Fibroblast of peridontal ligament (primary cell): Measurements from ENCODE around the gene RAMACL.
A peak's percentile ranks its signal among the peaks of the same experiment; 100 is the strongest.

ENCODE experiments used
- DNase-seq: peaks from one replicate; pipeline ENCODE4 v3.0.0-alpha.2; 2010; ENCODE audit errors: extremely low read depth

Gene RAMACL

GRCh38 chr6:166578536-166579236 lies 7.8 kb downstream of the RAMACL start:
- DNase-seq, result no peak

- no peak for DNase-seq
Observed at GRCh38 chr6:166575205-166575604, 11.3 kb downstream of the RAMACL start.

- no peak for DNase-seq
Observed at GRCh38 chr6:166573511-166574216, 12.8 kb downstream of the RAMACL start.

DNA sequence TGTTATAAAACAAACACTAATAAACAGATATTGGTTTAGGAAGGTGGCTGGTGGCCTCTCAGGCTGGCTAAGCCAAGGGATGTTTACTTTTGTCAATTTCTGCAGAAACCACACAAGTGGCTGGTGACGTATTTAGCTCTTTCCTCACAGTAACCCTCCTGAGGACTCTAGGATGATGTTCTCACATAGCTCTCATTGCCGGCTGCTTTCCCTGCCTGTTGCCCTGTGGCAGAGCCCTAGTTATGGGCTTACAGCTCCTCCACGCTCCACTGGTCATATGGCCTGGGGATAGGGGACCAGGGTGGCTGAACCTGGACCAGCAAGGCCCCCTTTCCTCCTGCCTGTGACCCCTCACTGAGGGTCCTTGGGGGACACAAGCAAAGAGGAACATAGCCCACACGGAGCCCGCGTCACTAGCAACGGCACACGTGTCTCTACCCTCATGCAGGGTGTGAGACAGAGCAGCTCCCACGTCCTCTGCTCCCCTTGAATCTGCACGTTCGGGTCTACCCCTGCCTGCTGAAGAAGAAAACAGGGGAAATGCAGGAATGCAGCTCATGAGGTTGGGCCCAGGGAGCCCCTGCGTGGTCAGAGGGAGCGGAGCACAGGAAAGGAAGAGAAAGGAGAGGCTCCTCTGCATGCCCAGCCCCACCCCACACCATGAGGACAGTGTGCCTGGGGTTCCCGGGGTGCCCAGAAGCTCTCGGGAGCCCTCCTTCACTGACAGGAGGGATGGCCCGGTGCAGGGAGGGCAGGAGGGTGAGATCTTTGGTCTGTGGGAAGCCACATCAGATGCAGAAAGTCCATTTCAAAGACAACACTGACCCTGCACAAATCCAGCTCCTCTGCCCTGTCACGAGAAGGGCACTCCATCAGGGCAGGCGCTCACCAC lies 13.9 kb downstream of the RAMACL start:
- peak; percentile 98 for DNase-seq

- DNase-seq, result peak; percentile 71
Observed at GRCh38 chr6:166570929-166571713, 15.4 kb downstream of the RAMACL start.

DNA sequence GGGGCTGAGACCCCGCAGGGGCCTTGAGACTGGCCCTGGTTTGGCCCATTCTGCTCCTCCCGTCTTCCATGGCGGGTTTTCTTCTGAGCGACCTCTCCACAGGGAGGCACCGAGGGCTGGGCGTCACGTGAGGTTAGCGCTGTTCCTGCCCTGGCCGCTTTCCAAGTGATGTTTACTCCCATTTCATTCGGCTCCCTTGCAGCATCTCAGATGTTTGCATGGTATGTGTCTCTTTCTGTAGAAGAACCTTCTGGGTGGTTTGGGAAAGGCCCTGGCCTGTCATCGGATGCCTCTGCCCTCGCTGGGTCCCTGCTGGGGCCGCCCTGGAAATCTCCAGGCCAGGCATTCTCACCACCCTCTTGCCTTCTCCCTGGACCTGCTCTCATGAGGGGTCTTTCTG lies 17.3 kb downstream of the RAMACL start:
- no peak for DNase-seq

DNA sequence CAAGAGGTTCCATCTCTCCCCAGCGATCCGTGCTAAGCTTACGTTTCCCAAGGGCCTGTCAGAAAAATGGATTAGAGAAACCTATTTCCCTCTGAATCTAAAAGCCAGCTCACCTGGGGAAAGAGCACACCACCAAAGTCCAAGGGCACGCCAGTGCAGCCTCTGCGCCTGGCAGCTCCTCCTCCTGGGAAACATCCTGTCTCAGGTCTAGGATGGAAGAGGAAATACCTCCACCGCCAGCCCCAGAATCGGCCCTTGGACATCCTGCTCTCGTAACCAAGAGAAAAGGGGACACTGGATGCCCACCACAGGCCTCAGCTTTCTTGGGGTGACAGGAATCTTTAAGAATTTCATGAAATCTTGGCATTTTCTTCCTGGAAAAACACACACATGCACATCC lies 18.7 kb downstream of the RAMACL start:
- no peak for DNase-seq

- DNase-seq, result peak; percentile 93
Observed at GRCh38 chr6:166567107-166567506, 19.4 kb downstream of the RAMACL start.

DNA sequence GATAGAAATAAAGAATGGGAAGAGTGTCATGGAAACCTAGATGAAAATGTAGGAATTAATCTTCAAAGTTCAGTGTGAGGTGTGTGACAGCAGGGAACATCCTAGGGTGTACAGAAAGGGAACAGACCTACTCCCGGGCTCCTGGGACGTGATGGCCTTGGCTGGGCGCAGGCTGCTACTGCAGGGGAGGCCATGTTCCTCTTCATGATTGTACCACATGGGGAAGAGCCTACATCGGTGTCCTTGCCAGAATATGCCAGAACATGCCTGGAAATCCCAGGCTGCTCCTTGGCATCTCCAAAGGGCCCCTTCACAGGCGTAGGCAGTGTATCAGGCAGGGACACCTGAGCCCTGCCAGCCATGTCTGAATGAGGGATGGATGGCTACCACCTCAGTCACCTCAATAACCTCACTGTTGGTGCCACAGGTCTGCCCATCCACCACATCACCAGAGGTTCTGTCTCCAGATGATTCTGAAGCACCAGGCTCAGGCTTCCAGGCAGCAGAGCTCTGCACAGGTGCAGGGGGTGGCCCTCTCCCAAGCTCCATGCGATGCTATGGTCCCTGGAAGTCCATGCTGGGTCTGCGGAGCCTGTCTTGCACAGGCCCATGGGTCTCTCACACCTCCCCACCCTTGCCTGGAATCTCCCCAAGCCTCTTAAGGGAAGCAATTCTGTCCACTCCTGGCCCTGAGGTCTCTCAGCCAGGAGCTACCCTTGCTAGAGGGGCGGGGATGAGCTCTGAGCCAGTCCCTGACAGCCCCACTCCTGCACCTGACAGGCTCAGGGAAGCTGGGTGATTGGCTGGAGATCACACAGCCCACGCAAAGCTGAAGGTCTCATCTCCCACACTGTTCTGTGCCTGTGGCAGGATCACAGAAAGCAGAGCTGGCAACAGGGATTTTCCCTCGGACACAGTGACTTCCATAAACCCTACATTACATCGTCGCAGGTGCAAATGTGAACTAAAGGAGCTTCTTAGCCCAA lies 20.2 kb downstream of the RAMACL start:
- DNase-seq, result no peak

DNA sequence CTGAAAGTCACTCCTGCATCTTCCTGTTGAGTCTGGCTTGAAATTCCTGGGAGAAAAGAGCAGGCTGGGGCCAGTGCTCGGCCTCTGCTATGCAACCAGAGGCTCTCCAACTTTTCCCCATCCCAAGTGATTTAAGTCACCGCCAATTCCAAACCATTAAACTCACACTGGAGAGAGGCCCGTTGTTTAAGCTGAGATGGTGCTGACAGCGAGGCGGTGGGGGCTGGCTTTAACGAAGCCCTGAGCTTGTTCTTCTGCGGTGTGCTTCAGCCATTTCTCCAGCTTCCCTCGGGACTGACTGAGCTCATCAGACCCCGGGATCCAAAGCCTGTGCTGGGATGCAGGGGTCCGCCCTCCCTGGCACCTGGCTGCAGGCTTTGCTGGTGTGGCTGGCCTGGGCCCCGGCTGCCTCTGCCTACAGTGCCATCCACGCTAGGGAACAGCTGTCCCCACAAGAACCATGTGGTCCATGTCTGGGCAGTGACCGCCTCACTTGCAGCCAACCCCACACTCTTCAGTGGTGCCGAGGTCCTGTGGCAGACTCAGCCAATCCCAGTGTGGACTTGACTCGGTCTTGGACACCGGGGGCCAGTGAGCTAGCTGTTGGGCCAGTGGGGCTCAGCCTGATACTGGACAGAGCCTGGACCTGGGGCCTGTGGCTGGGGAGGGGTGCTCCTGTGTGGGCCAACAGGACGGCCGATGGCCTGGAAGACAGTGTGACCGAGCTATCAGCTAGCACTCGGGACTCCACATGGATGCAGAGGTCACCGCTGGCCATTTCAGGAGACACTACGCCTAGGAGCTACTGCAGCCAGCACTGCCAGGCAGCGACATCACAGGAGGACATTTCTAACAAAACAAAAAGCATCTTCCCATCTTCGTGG lies 21.2 kb downstream of the RAMACL start:
- no peak for DNase-seq

DNA sequence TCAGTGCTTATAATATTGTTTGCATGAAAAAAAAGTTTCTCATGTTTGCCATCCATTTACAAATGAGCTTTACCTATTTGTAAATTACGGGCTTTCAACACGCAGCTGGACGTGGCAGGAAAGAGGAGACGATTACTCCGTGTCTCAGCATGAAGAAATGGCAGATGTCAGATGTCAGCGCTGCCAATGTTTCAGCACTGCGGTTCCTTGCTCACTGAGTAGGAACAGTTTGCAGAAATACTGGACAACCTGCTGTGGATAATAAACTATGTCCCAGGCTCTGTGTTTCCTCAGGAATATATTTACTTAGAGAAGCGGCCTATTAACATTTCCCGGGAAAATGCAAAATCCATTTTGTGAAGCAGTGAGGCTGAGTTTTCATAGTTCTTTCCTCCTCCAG lies 22.7 kb downstream of the RAMACL start:
- no peak for DNase-seq

- no peak for DNase-seq
Observed at GRCh38 chr6:166563200-166563599, 23.3 kb downstream of the RAMACL start.

DNA sequence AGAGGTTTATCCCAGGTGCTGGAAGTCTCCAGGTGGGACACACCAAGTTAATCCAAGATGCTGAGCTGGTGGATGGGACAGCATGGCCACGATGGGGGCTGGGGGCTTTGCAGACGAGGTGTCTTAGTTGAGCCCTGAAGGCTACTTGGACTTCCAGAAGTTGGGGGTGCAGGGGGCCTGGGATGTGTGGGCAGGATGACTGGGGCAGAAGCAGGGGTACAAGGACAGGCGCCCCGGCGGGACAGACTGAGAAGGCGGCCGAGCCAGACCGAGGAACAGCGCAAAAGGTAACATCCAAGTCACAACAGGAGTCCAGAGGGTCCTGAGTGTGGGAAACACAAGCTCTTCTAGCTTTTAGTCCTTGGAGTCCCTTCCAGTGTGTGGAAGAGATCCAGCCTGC lies 23.8 kb downstream of the RAMACL start:
- no peak for DNase-seq

- no peak for DNase-seq
Observed at GRCh38 chr6:166561771-166562359, 24.6 kb downstream of the RAMACL start.

- no peak for DNase-seq
Observed at GRCh38 chr6:166560222-166560621, 26.3 kb downstream of the RAMACL start.

DNA sequence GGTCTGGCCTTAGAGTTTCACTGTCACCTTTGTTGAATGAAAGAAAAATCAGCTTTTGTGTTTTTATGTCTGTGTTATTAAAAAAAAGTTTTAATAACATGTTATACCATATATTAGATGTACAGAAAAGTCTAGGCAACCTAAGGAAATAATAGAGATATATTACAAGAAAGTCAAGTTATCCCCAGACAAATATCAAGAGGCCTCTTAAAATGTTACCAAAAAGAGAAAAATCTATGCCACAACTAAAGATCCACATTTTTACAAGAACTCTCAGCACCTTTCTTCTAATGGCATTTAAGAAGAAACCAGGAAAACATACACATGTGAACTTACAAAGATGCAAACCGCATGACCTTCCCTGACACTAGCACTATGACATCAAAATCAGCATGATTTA lies 26.8 kb downstream of the RAMACL start:
- DNase-seq, result no peak

DNA sequence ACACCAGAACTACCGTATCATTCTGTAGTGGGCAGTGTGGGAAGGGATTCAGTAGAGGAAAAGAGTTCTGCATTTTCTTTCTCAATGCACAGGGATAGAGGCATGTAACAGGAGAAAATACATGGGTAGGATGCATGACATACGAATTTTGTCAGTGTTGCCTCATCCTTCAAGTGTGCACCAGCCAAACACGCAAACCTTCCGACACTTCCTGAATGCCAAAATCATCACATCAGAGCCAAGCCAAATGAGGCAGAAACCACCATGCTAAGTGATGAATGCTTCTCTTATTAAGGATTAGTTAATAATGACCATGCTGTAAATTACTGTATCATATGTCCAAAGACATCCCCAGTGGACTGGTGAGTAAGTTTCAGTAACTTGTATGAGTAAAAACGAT lies 27.3 kb downstream of the RAMACL start:
- DNase-seq, result peak; percentile 56

DNA sequence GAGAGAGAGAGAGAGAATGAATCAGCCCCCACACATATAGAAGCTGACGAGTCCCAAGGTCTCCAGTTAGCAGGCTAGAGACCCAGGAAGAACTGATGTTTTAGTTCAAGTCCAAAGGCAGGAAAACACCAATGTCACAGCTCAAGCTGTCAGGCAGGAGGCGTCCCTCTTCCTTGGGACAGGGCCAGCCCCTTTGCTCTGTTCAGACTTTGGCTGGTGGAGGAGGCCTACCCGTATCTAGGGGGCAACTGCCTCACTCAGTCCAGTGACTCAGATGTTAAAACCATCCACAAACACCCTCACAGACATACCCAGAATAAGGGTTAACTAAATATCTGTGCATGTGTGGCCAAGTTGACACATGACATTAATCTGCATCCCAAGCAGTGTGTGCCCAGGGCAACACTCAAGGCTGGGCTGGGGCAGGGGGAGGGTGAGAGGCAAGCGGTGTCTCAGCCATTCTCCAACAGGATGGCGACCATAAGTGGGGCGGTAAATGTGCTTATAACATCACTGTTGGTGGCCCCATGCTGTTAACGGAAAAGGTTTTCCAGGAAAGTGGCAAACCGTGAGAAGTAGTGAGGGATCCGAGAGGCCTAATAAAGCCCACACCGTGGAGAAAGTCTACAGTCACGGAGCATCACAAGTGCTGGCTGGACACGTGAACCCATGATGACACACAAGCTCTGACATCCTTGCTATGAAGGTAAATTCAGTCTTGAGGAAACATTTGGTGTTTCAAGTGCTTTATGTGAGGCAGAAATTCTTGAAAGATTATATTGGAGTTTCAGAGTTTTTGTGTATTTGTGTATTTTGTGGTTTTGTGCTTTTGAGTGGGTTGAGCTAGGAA lies 28.1 kb downstream of the RAMACL start:
- DNase-seq, result no peak
